ENCODE data around the gene MPPED2. TPM values are rescaled to one million over a fixed set of nuclear protein-coding genes. Genes with fewer than 3 reads are reported as not detected.

Gene MPPED2
- total RNA-seq, 1 donor from 2014 or later: not detected

- H3K4me3 ChIP-seq (ENCODE audit: low read depth, low read length): no peak overlapping the region
- no peaks in the 10 kb centered on the region for H3K36me3 ChIP-seq (ENCODE audit: control insufficient read depth, insufficient read depth, low read length)
- no peaks in the 10 kb centered on the region for H3K27me3 ChIP-seq (ENCODE audit: control insufficient read depth, insufficient read depth, low read length)
- DNase-seq (ENCODE audit: low read depth) (no peak), FAIRE-seq (no peak)
- no peak for TF ChIP-seq CTCF (IDR thresholded peaks at IDR 0.05; ENCODE audit: insufficient read depth, low read length, severe bottlenecking)
Measured at GRCh38 chr11:30459306-30459705, 126.8 kb downstream of the MPPED2 start.

GRCh38 chr11:30458541-30458940 lies 127.6 kb downstream of the MPPED2 start:
- Histone ChIP-seq H3K36me3 (ENCODE audit: control insufficient read depth, insufficient read depth, low read length) (no peaks in the 10 kb centered on the region), H3K27me3 (ENCODE audit: control insufficient read depth, insufficient read depth, low read length) (no peaks in the 10 kb centered on the region), H3K4me3 (ENCODE audit: low read depth, low read length) (no peak overlapping the region)
- DNase-seq (ENCODE audit: low read depth): no peak
- no peak for TF ChIP-seq CTCF (IDR thresholded peaks at IDR 0.05; ENCODE audit: insufficient read depth, low read length, severe bottlenecking)
- FAIRE-seq: no peak

- FAIRE-seq (no peak), DNase-seq (ENCODE audit: low read depth) (no peak)
- no peak overlapping the region for H3K4me3 ChIP-seq (ENCODE audit: low read depth, low read length)
- H3K36me3 ChIP-seq (ENCODE audit: control insufficient read depth, insufficient read depth, low read length): no peaks in the 10 kb centered on the region
- no peak for TF ChIP-seq CTCF (IDR thresholded peaks at IDR 0.05; ENCODE audit: insufficient read depth, low read length, severe bottlenecking)
- no peaks in the 10 kb centered on the region for H3K27me3 ChIP-seq (ENCODE audit: control insufficient read depth, insufficient read depth, low read length)
Measured at GRCh38 chr11:30457087-30457486, 129.1 kb downstream of the MPPED2 start.

GRCh38 chr11:30455025-30455424 lies 131.1 kb downstream of the MPPED2 start:
- no peak for TF ChIP-seq CTCF (IDR thresholded peaks at IDR 0.05; ENCODE audit: insufficient read depth, low read length, severe bottlenecking)

GRCh38 chr11:30454541-30454940 lies 131.6 kb downstream of the MPPED2 start:
- Histone ChIP-seq H3K36me3 (ENCODE audit: control insufficient read depth, insufficient read depth, low read length) (no peaks in the 10 kb centered on the region), H3K27me3 (ENCODE audit: control insufficient read depth, insufficient read depth, low read length) (no peaks in the 10 kb centered on the region), H3K4me3 (ENCODE audit: low read depth, low read length) (no peak overlapping the region)
- FAIRE-seq (no peak), DNase-seq (ENCODE audit: low read depth) (no peak)
- TF ChIP-seq CTCF (IDR thresholded peaks at IDR 0.05; ENCODE audit: insufficient read depth, low read length, severe bottlenecking): no peak

More at GRCh38 chr11:30455025-30455424, 131.1 kb downstream of the MPPED2 start:
- H3K27me3 ChIP-seq (ENCODE audit: control insufficient read depth, insufficient read depth, low read length): no peaks in the 10 kb centered on the region
- FAIRE-seq (no peak), DNase-seq (ENCODE audit: low read depth) (no peak)
- H3K36me3 ChIP-seq (ENCODE audit: control insufficient read depth, insufficient read depth, low read length): no peaks in the 10 kb centered on the region
- no peak overlapping the region for H3K4me3 ChIP-seq (ENCODE audit: low read depth, low read length)

- H3K36me3 ChIP-seq (ENCODE audit: control insufficient read depth, insufficient read depth, low read length): no peaks in the 10 kb centered on the region
- no peak for DNase-seq (ENCODE audit: low read depth)
- H3K4me3 ChIP-seq (ENCODE audit: low read depth, low read length): no peak overlapping the region
- H3K27me3 ChIP-seq (ENCODE audit: control insufficient read depth, insufficient read depth, low read length): no peaks in the 10 kb centered on the region
- no peak for FAIRE-seq
- no peak for TF ChIP-seq CTCF (IDR thresholded peaks at IDR 0.05; ENCODE audit: insufficient read depth, low read length, severe bottlenecking)
Measured at GRCh38 chr11:30454111-30454510, 132.0 kb downstream of the MPPED2 start.

All from bronchial epithelial cell (primary cell).